ENCODE data around the gene PCDHA10. TPM values are rescaled to one million over a fixed set of nuclear protein-coding genes. Genes with fewer than 3 reads are reported as not detected.

Gene PCDHA10
- total RNA-seq, 1 experiment from 2014 or later, result 10.8 TPM

- no peak for TF ChIP-seq CREB1 (CRISPR knock-in tag; IDR thresholded peaks at IDR 0.05)
- TF ChIP-seq CTCF (IDR thresholded peaks at IDR 0.05), result peak; percentile 21; the same call in 1 of the 2 replicates
- TF ChIP-seq CDX4 (CRISPR knock-in tag; IDR thresholded peaks at IDR 0.05; ENCODE audit: borderline replicate concordance), result no peak
- TF ChIP-seq OVOL2 (CRISPR knock-in tag; IDR thresholded peaks at IDR 0.05; ENCODE audit: borderline replicate concordance), result no peak
- no peak for TF ChIP-seq ATF2 (CRISPR knock-in tag; IDR thresholded peaks at IDR 0.05; ENCODE audit: borderline replicate concordance, low read depth)
- TF ChIP-seq ZNF396 (CRISPR knock-in tag; IDR thresholded peaks at IDR 0.05; ENCODE audit: borderline replicate concordance), result no peak
- TF ChIP-seq ATF3 (CRISPR knock-in tag; conservative IDR thresholded peaks at IDR 0.05), result no peak
- Mint-ChIP-seq H3K36me3 (no peaks in the 10 kb centered on the region; the same call in 1 of the 2 replicates), H3K4me3 (peak overlapping the region; percentile 83)
These were observed 26.8 kb downstream of the PCDHA10 start for GRCh38 chr5:140882591-140882899.

GRCh38 chr5:140883373-140883772 lies 27.7 kb downstream of the PCDHA10 start:
- Mint-ChIP-seq H3K27me3 (ENCODE audit: low read depth) (no peaks in the 10 kb centered on the region), H3K4me3 (no peak overlapping the region), H3K27ac (no peak overlapping the region), H3K4me1 (peaks cover 16% of the 10 kb centered on the region; the same call in 1 of the 2 replicates), H3K9me3 (no peaks in the 10 kb centered on the region), H3K36me3 (no peaks in the 10 kb centered on the region; the same call in 1 of the 2 replicates)
- ChIA-PET CTCF (interaction anchor here (1.2 to 7.5 kb wide), 11 partner anchors 9 to 166 kb away, joined by 3 to 77 read pairs (median 6); partner anchors contain the start of genes PCDHA10, PCDHA11, PCDHA4 and PCDHAC1), POLR2A (no interaction called here)
- DNase-seq (ENCODE audit: low spot score), result no peak
- no peak for ATAC-seq
- TF ChIP-seq MLX (CRISPR knock-in tag; IDR thresholded peaks at IDR 0.05) (no peak), NR3C1 (CRISPR knock-in tag; conservative IDR thresholded peaks at IDR 0.05; ENCODE audit: low read depth) (no peak), PRDM15 (CRISPR knock-in tag; IDR thresholded peaks at IDR 0.05) (no peak), IRF1 (CRISPR knock-in tag; IDR thresholded peaks at IDR 0.05) (no peak), ATF1 (CRISPR knock-in tag; IDR thresholded peaks at IDR 0.05) (no peak), PREB (CRISPR knock-in tag; IDR thresholded peaks at IDR 0.05; ENCODE audit: borderline replicate concordance) (no peak), ZNF512 (CRISPR knock-in tag; IDR thresholded peaks at IDR 0.05; ENCODE audit: borderline replicate concordance) (no peak), MXD4 (CRISPR knock-in tag; IDR thresholded peaks at IDR 0.05; ENCODE audit: borderline replicate concordance) (no peak), ATF2 (CRISPR knock-in tag; IDR thresholded peaks at IDR 0.05; ENCODE audit: borderline replicate concordance, low read depth) (no peak), ZNF232 (CRISPR knock-in tag; IDR thresholded peaks at IDR 0.05) (no peak), ATF3 (CRISPR knock-in tag; conservative IDR thresholded peaks at IDR 0.05) (no peak)

More at GRCh38 chr5:140882591-140882899, 26.8 kb downstream of the PCDHA10 start:
- POLR2A ChIA-PET, result interaction anchor here (0.8 to 1.3 kb wide), 2 partner anchors 122 to 157 kb away, joined by 3 to 5 read pairs; no protein-coding TSS in a partner anchor
- peak; percentile 70 for ATAC-seq
- CTCF ChIA-PET, result interaction anchor here (0.7 to 7.5 kb wide), 18 partner anchors 10 to 300 kb away, joined by 3 to 77 read pairs (median 4); partner anchors contain the start of genes PCDHA10, PCDHA11, PCDHA4 and PCDHAC1
- Mint-ChIP-seq H3K27me3 (ENCODE audit: low read depth) (no peaks in the 10 kb centered on the region), H3K4me1 (peaks cover 16% of the 10 kb centered on the region; the same call in 1 of the 2 replicates), H3K27ac (peak overlapping the region; percentile 58; the same call in 1 of the 2 replicates), H3K9me3 (no peaks in the 10 kb centered on the region)
- DNase-seq (ENCODE audit: low spot score), result peak; percentile 69

Measured in WTC11 (cell line).